HEK293 (cell line): Measurements from ENCODE around the gene ABHD12.

Experiments
- CTCF ChIA-PET: fragments of 350-600 bp; formaldehyde crosslinking; extraction: SDS; loops from one replicate; lab custom pipeline; 2021; ENCODE audit warnings: antibody characterized with exemption; lab: Yijun Ruan, JAX
- POLR2A ChIA-PET: fragments of 300-600 bp; formaldehyde crosslinking; extraction: SDS; loops from one replicate; lab custom pipeline; 2020; ENCODE audit warnings: antibody characterized with exemption, inconsistent platforms; lab: Yijun Ruan, JAX
- H3K27ac ChIP-seq: fragments of 200-500 bp; sonication (Bioruptor generic); 2 replicates; pipeline ENCODE4 v1.5.1; 2014; ENCODE audit warnings: low read depth, low read length, control low read depth, inconsistent platforms; ENCODE audit errors: extremely low read depth
- H3K36me3 ChIP-seq, 2 experiments: fragments of 200-500 bp in 1 of 2; sonication (Bioruptor generic) in 1 of 2; 1 replicate in 1 of 2; 2 replicates in 1 of 2; pipeline ENCODE4 v1.5.1; 2014 to 2017; ENCODE audit warnings: inconsistent platforms in 2 of 2, low read length in 2 of 2; ENCODE audit not compliant: control insufficient read depth in 2 of 2, insufficient read depth in 1 of 2
- H3K4me1 ChIP-seq: fragments of 200-500 bp; sonication (Bioruptor generic); 2 replicates; pipeline ENCODE4 v1.5.1; 2014; ENCODE audit warnings: mild to moderate bottlenecking, low read length, inconsistent platforms; ENCODE audit not compliant: control insufficient read depth, insufficient read depth
- H3K4me3 ChIP-seq: 2 replicates; pipeline ENCODE4 v1.5.1; 2011; ENCODE audit warnings: low read depth, mild to moderate bottlenecking, control low read depth, low read length, moderate library complexity
- H3K9me3 ChIP-seq: fragments of 200-500 bp; sonication (Bioruptor generic); 2 replicates; pipeline ENCODE4 v1.5.1; 2014; ENCODE audit warnings: low read depth, low read length, inconsistent platforms; ENCODE audit not compliant: control insufficient read depth, insufficient read depth
- GFI1B ChIP-seq: fragments of 450-650 bp; formaldehyde crosslinking; IDR thresholded peaks from 2 replicates; pipeline ENCODE4 v1.5.1; 2016; ENCODE audit warnings: missing biosample characterization, missing genetic modification characterization
- GLI2 ChIP-seq: fragments of 450-650 bp; formaldehyde crosslinking; IDR thresholded peaks from 2 replicates; pipeline ENCODE4; 2017; ENCODE audit warnings: missing biosample characterization, missing genetic modification characterization, low read depth, borderline replicate concordance
- HOXD13 ChIP-seq: sonication (generic); formaldehyde crosslinking; IDR thresholded peaks from 2 replicates; pipeline ENCODE4 v1.8.0; 2022; ENCODE audit warnings: missing genetic modification reagents, borderline replicate concordance
- KLF8 ChIP-seq: fragments of 450-650 bp; formaldehyde crosslinking; IDR thresholded peaks from 2 replicates; pipeline ENCODE4 v1.5.1; 2016; ENCODE audit warnings: missing biosample characterization, missing genetic modification characterization
- KLF9 ChIP-seq: fragments of 450-650 bp; formaldehyde crosslinking; IDR thresholded peaks from 2 replicates; pipeline ENCODE4 v1.5.1; 2016; ENCODE audit warnings: missing biosample characterization, missing genetic modification characterization, low read depth
- MEIS1 ChIP-seq: sonication (generic); formaldehyde crosslinking; IDR thresholded peaks from 2 replicates; pipeline ENCODE4 v1.8.1; 2022; ENCODE audit warnings: missing genetic modification reagents, mild to moderate bottlenecking, borderline replicate concordance
- RBAK ChIP-seq: fragments of 450-650 bp; formaldehyde crosslinking; IDR thresholded peaks from 2 replicates; pipeline ENCODE4 v1.5.1; 2016; ENCODE audit warnings: missing biosample characterization, missing genetic modification characterization
- SALL2 ChIP-seq: fragments of 450-650 bp; formaldehyde crosslinking; IDR thresholded peaks from 2 replicates; pipeline ENCODE4 v1.5.0; 2017; ENCODE audit warnings: missing biosample characterization, mild to moderate bottlenecking, missing genetic modification characterization, borderline replicate concordance
- TRIM28 ChIP-seq: IDR thresholded peaks from 2 replicates; pipeline ENCODE4 v1.6.1; 2011; ENCODE audit warnings: low read length, control low read depth, borderline replicate concordance
- ZBTB20 ChIP-seq: fragments of 450-650 bp; formaldehyde crosslinking; IDR thresholded peaks from 2 replicates; pipeline ENCODE4 v1.5.1; 2016; ENCODE audit warnings: missing biosample characterization, missing genetic modification characterization
- ZNF175 ChIP-seq: fragments of 450-650 bp; formaldehyde crosslinking; IDR thresholded peaks from 2 replicates; pipeline ENCODE4 v1.5.1; 2016; ENCODE audit warnings: missing biosample characterization, missing genetic modification characterization
- ZNF202 ChIP-seq: fragments of 450-650 bp; formaldehyde crosslinking; IDR thresholded peaks from 2 replicates; pipeline ENCODE4 v1.5.1; 2016; ENCODE audit warnings: missing biosample characterization, missing genetic modification characterization, borderline replicate concordance
- ZNF223 ChIP-seq: fragments of 450-650 bp; formaldehyde crosslinking; IDR thresholded peaks from 2 replicates; pipeline ENCODE4 v1.5.1; 2016; ENCODE audit warnings: missing biosample characterization, missing genetic modification characterization
- ZNF529 ChIP-seq: fragments of 450-650 bp; formaldehyde crosslinking; IDR thresholded peaks from 2 replicates; pipeline ENCODE4 v1.5.1; 2017; ENCODE audit warnings: missing genetic modification characterization, missing biosample characterization; ENCODE audit not compliant: insufficient replicate concordance
- ZNF530 ChIP-seq: fragments of 450-650 bp; formaldehyde crosslinking; IDR thresholded peaks from 2 replicates; pipeline ENCODE4 v1.5.1; 2016; ENCODE audit warnings: low read depth, missing biosample characterization, missing genetic modification characterization
- ZNF624 ChIP-seq: fragments of 450-650 bp; formaldehyde crosslinking; IDR thresholded peaks from 2 replicates; pipeline ENCODE4 v1.5.1; 2017; ENCODE audit warnings: missing biosample characterization, missing genetic modification characterization
- ZNF664 ChIP-seq: fragments of 450-650 bp; formaldehyde crosslinking; IDR thresholded peaks from 2 replicates; pipeline ENCODE4 v1.5.1; 2016; ENCODE audit warnings: missing biosample characterization, missing genetic modification characterization
- ZNF701 ChIP-seq: fragments of 450-650 bp; formaldehyde crosslinking; IDR thresholded peaks from 2 replicates; pipeline ENCODE4 v1.5.1; 2016; ENCODE audit warnings: missing biosample characterization, missing genetic modification characterization
- ZXDB ChIP-seq: fragments of 450-650 bp; formaldehyde crosslinking; IDR thresholded peaks from 2 replicates; pipeline ENCODE4 v1.5.1; 2016; ENCODE audit warnings: missing biosample characterization, missing genetic modification characterization
- TF ChIP-seq, protein P1 (sequence below): fragments of 450-650 bp; formaldehyde crosslinking; IDR thresholded peaks from 2 replicates; pipeline ENCODE4 v1.5.0; 2017; ENCODE audit warnings: missing biosample characterization, missing genetic modification characterization, borderline replicate concordance
- TF ChIP-seq, protein P2 (sequence below): fragments of 450-650 bp; formaldehyde crosslinking; IDR thresholded peaks from 2 replicates; pipeline ENCODE4 v1.5.1; 2016; ENCODE audit warnings: missing biosample characterization, missing genetic modification characterization, borderline replicate concordance
- TF ChIP-seq, protein P3 (sequence below): fragments of 450-650 bp; formaldehyde crosslinking; IDR thresholded peaks from 2 replicates; pipeline ENCODE4 v1.5.1; 2016; ENCODE audit warnings: missing biosample characterization, missing genetic modification characterization

The ABHD12 gene

DNA sequence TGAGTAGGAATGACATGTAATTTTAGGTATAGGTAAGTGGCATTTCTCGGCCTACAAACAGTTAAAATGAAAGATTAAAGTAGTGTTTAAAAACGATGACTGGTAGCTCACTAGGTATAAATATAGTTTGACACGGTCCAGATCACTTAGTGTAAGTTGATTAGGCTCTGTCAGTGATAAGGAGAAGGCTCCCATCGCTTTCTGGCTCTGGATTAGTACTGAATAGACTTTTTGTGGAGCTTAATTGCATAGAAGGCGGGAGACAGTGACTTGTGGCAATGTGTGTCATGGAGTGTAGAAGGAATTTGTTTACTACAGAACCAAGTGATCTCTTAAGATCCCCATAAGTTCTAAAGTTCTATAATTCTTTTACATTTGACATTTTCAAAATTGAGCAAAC, 136.1 kb downstream of the ABHD12 start (continued):
- TF ChIP-seq, protein P1, sequence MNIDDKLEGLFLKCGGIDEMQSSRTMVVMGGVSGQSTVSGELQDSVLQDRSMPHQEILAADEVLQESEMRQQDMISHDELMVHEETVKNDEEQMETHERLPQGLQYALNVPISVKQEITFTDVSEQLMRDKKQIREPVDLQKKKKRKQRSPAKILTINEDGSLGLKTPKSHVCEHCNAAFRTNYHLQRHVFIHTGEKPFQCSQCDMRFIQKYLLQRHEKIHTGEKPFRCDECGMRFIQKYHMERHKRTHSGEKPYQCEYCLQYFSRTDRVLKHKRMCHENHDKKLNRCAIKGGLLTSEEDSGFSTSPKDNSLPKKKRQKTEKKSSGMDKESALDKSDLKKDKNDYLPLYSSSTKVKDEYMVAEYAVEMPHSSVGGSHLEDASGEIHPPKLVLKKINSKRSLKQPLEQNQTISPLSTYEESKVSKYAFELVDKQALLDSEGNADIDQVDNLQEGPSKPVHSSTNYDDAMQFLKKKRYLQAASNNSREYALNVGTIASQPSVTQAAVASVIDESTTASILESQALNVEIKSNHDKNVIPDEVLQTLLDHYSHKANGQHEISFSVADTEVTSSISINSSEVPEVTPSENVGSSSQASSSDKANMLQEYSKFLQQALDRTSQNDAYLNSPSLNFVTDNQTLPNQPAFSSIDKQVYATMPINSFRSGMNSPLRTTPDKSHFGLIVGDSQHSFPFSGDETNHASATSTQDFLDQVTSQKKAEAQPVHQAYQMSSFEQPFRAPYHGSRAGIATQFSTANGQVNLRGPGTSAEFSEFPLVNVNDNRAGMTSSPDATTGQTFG (tag by site-specific recombination) = no peak
- TF ChIP-seq RBAK (tag by site-specific recombination) = no peak
- no peak for TF ChIP-seq ZBTB20
- TF ChIP-seq, protein P2, sequence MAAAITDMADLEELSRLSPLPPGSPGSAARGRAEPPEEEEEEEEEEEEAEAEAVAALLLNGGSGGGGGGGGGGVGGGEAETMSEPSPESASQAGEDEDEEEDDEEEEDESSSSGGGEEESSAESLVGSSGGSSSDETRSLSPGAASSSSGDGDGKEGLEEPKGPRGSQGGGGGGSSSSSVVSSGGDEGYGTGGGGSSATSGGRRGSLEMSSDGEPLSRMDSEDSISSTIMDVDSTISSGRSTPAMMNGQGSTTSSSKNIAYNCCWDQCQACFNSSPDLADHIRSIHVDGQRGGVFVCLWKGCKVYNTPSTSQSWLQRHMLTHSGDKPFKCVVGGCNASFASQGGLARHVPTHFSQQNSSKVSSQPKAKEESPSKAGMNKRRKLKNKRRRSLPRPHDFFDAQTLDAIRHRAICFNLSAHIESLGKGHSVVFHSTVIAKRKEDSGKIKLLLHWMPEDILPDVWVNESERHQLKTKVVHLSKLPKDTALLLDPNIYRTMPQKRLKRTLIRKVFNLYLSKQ (tag by site-specific recombination) = no peak
- TF ChIP-seq ZNF202 (tag by site-specific recombination) = no peak
- no peak for TF ChIP-seq ZNF223 (tag by site-specific recombination)
- no peak for TF ChIP-seq ZNF529 (tag by site-specific recombination)

DNA sequence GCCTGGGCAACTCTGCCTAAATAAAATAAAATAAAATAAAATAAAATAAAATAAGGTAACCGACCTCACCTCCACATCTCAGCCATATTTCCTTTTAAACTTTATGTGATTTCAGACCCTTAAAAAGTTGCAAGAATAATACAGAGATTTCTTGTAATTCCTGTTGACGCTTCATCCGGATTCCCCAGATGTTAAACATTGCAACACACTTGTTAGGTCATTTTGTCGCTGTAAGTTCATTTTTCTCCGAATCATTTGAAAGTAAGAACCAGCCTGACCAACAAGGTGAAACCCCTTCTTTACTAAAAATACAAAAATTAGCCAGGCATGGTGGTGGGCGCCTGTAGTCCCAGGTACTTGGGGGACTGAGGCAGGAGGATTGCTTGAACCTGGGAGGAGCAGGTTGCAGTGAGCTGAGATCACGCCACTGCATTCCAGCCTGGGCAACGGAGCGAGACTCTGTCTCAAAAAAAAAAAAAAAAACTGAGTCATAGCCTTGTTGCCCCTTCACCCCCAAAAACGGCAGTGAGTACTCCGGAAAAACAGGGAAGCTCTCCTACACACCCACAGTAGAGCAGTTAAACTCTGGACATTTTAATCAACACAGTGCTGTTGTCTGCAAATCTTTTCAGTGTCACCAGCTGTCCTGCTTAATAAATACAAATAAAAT, 136.9 kb downstream of the ABHD12 start:
- TF ChIP-seq HOXD13 (CRISPR knock-in tag) (no peak), KLF8 (tag by site-specific recombination) (no peak), ZNF664 (tag by site-specific recombination) (no peak), ZNF530 (no peak), GFI1B (tag by site-specific recombination) (no peak), TRIM28 (no peak), ZNF701 (no peak)
- TF ChIP-seq, all 188 proteins: peak for 0
- Histone ChIP-seq H3K4me3 (no peak overlapping the region), H3K36me3 (peaks cover 0 to 6% of the 10 kb centered on the region in 2 experiments; a peak in 1 of 3 replicates), H3K4me1 (peaks cover 27% of the 10 kb centered on the region), H3K9me3 (no peaks in the 10 kb centered on the region), H3K27ac (no peak overlapping the region)
- CTCF ChIA-PET = interaction anchor here (0.9 to 1.2 kb wide), 2 partner anchors 67 to 145 kb away, joined by 4 read pairs; no protein-coding TSS in a partner anchor
- POLR2A ChIA-PET = interaction anchor here (0.6 to 1.3 kb wide), 2 partner anchors 27 to 138 kb away, joined by 4 to 5 read pairs; no protein-coding TSS in a partner anchor

- Histone ChIP-seq H3K4me3 (no peak overlapping the region), H3K36me3 (peaks cover 0 to 3% of the 10 kb centered on the region in 2 experiments; a peak in 1 of 3 replicates), H3K27ac (peak overlapping the region; percentile 51), H3K4me1 (peaks cover 27% of the 10 kb centered on the region), H3K9me3 (no peaks in the 10 kb centered on the region)
- CTCF ChIA-PET = interaction anchor here (1.2 kb wide), 1 partner anchor 146 kb away, joined by 4 read pairs; no protein-coding TSS in a partner anchor
- POLR2A ChIA-PET = interaction anchor here (1.3 kb wide), 1 partner anchor 26 kb away, joined by 4 read pairs; no protein-coding TSS in a partner anchor
- no peak for TF ChIP-seq MEIS1 (CRISPR knock-in tag)
- no peak for TF ChIP-seq ZNF624
- TF ChIP-seq ZNF175 (tag by site-specific recombination) = no peak
- TF ChIP-seq KLF9 (tag by site-specific recombination) = 0 out of 2 replicates have a peak, but pooled peaks have one; percentile 45
- peak; percentile 90 for TF ChIP-seq GLI2 (tag by site-specific recombination)
- TF ChIP-seq ZXDB = peak; percentile 93
- TF ChIP-seq SALL2 = no peak
- TF ChIP-seq, protein P3, sequence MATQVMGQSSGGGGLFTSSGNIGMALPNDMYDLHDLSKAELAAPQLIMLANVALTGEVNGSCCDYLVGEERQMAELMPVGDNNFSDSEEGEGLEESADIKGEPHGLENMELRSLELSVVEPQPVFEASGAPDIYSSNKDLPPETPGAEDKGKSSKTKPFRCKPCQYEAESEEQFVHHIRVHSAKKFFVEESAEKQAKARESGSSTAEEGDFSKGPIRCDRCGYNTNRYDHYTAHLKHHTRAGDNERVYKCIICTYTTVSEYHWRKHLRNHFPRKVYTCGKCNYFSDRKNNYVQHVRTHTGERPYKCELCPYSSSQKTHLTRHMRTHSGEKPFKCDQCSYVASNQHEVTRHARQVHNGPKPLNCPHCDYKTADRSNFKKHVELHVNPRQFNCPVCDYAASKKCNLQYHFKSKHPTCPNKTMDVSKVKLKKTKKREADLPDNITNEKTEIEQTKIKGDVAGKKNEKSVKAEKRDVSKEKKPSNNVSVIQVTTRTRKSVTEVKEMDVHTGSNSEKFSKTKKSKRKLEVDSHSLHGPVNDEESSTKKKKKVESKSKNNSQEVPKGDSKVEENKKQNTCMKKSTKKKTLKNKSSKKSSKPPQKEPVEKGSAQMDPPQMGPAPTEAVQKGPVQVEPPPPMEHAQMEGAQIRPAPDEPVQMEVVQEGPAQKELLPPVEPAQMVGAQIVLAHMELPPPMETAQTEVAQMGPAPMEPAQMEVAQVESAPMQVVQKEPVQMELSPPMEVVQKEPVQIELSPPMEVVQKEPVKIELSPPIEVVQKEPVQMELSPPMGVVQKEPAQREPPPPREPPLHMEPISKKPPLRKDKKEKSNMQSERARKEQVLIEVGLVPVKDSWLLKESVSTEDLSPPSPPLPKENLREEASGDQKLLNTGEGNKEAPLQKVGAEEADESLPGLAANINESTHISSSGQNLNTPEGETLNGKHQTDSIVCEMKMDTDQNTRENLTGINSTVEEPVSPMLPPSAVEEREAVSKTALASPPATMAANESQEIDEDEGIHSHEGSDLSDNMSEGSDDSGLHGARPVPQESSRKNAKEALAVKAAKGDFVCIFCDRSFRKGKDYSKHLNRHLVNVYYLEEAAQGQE = no peak
Measured at GRCh38 chr20:25252686-25253421, 137.8 kb downstream of the ABHD12 start.
